DMS 273 treated with DMSO at 0.1 percent for 48 hours (cell line): ENCODE measurements around the gene DEFB128.
"Not testable (repeated sequence)": the region's sequence is repeated elsewhere in the genome, so short reads cannot be mapped to it uniquely, and the experiment has no call there.

Experiments used
- DNase-seq: peaks from one replicate; lab custom pipeline; 2025; lab: John Stamatoyannopoulos, UW

The DEFB128 gene

DNA sequence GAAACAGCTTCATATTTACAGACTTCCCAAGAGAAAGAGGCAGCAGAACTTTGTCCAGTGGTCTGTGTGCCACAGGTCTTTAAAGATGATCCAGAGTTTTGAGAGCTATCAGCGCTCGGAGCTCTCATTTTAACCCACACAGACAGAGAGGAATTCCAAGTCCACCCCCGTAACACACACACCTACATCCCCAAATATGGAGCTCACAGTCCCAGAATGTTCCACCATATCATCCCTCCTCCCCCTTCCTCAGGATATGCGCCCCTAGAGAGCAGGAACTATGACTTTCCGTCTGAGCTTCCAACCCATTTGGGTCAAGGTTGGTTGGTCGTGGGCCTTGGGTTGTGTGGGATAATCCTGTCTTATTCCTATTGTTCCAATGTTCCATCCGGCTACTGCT, at the start of gene DEFB128:
DEFB128 (minus strand) TSS at position 101 of the 400 bp plus-strand sequence; CDS start at position 13, 88 bp downstream.
- DNase-seq, result no peak

DNA sequence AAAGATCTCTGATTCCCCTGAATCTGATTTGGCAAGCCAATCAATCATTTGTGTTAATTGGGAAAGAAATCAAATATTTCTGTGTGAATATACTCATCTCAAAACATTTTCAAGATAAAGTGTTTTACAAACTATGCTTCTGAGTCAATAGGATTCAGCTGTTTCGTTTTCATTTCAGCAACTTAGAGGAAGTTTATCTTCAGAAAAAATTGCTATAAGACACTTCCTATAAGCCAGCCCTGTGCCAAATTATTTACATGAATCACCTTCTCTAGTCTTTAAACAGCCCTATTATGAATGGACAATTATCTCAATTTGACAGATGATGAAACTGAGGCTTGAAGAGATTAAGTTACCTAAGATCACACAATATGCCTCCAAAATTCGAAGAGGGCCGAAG, 48.4 kb upstream of the DEFB128 start:
- DNase-seq, result no peak

GRCh38 chr20:237489-237888, 48.0 kb upstream of the DEFB128 start:
- no peak for DNase-seq

- no peak for DNase-seq
Observed at GRCh38 chr20:235891-236290, 46.4 kb upstream of the DEFB128 start.

GRCh38 chr20:227439-228105, 38.1 kb upstream of the DEFB128 start:
- no peak for DNase-seq

DNA sequence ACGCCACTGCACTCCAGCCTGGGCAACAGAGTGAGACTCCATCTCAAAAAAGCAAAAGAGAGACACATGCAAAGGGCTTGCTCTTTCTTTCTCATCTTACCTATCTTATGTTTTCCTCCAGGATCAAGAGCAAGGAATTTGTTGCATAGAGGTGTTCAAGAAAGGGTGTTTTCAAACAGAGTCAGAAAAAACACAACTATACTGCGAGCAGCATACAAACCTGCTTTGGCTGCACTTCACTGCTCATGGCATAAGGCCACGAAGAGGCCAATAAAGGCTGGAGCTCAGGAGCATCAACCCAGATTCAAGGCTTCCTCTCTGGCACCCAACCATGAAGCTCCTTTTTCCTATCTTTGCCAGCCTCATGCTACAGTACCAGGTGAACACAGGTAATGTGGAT, 37.4 kb upstream of the DEFB128 start, which contains the start of gene DEFB129:
DEFB129 (plus strand) TSS at position 301 of the 400 bp plus-strand sequence; CDS start at position 332, 31 bp downstream.
- no peak for DNase-seq

- DNase-seq, result not testable (repeated sequence)
Observed at GRCh38 chr20:225879-226278, 36.4 kb upstream of the DEFB128 start.

DNA sequence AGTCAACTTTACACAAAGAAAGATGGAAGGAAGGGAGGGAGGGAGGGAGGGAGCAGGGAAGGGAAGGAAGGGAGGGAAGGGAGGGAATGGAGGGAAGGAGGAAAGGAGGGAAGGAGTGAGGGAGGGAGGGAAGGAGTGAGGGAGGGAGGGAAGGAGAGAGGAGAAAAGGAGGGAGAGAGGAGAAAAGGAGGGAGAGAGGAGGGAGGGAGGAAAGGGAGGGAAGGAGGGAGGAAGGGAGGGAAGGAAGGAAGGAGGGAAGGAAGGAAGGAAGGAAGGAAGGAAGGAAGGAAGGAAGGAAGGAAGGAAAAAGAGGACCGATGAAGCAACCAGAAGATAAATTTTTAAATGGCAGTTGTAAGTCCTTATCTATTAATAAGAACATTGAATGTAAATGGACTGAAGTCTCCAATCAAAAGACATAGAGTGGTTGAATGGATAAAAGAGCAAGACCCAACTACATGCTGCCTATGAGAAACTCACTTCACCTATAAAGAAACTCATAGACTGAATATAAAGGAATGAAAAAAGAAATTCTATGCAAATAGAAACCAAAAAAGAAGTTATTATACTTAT, 31.8 kb upstream of the DEFB128 start:
- no peak for DNase-seq

DNA sequence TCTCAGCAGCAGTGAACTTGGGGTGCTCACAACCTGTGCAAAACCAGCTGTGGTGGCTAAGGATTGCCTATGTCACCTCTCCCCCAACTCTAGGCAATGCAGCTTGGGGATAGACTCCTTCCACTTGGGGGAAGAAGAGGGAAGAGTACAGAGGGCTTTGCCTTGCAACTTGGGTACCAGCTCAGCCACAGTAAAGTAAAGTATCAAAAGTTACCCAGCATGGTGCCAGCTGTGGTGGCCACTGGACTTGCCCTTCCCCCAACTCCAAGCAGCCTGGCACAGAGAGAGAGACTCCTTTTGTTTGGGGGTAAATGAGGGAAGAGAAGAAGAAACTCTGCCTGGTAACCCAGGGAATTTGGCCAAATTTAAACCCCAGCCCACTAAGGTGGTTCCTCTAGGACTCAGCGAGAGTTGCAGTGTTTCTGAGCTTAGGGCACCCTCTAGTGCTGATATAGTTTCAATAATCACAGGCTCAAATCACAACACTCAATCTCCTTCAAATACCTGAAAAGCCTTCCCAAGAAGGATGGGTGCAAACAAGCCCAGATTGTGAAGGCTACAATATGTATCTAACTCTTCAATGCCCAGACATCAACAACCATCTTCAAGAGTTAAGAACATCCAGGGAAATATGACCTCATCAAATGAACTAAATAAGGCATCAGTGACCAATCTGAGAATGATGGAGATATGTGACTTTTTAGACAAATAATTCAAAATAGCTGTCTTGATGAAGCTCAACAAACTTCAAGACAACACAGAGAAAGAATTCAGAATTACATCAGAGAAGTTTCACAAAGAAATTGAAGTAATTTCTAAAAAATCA, 30.0 kb upstream of the DEFB128 start:
- DNase-seq, result peak; percentile 40

DNA sequence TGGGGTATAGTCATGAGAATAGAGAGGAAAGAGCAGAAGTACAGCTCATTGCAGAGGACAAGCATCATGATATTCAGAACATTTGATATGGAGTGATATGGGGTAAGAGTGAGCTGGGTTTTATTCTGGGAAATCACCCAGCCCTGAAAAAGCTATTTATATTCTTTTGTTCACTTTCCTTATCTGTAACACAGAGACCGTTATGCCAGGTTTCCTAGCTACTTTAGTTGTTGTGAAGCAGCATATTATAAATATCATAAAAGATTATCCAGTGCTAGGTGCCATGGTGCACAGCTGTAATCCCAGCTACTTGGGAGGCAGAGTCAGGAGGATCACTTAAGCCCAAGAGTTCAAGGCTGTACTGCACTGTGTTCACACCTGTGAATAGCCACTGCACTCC, 27.8 kb upstream of the DEFB128 start:
- DNase-seq, result no peak

DNA sequence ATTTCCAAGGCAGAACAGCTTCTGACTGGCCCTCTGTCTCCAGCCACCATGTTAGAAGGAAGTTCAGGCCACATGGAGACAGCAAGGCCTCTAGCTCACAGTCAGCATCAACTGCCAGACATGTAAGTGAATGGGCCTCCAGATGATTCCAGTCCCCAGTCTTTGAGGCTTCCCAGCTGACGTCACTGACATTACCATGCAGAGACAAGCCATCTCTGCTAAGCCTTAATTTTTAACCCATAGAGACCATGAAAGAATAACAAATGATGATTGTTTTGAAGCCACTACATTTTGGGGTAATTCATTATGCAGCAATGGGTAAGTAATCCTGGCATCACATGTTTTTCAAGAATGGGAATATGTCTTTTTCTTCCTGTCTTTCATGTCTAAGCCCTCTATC, 26.3 kb upstream of the DEFB128 start:
- DNase-seq, result no peak

- no peak for DNase-seq
Observed at GRCh38 chr20:214383-214782, 24.9 kb upstream of the DEFB128 start.

- no peak for DNase-seq
Observed at GRCh38 chr20:210809-211502, 21.4 kb upstream of the DEFB128 start.

DNA sequence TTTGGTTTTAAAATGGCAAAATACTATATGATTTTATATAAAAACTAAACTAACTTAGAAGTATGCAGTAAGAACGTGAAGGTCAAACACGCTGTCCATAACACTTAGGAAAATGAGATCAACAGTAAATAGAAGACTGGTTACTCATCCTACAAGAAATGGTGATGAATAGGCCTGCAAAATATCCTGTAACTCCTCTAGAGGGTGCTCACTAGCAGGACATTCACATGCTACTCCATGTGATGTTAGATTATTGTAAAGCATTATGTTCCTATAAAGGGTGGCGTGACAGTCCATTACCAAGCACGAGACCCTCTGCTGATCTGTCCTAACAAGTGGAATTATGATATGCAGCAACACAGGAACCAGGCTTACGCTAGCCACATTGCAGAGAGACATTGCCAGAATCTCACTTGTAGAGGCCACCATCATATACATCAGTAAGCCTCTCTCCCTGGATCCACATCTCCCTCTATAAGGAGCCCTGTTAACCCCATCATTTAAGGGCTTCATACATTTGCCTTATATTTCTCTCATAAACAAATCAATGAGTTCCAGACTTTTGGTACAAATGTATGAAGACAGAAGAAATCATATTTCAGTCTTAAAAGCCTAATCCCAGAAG, 19.5 kb upstream of the DEFB128 start:
- DNase-seq, result peak; percentile 24

GRCh38 chr20:203630-204029, 14.1 kb upstream of the DEFB128 start:
- not testable (repeated sequence) for DNase-seq

GRCh38 chr20:199996-200395, 10.5 kb upstream of the DEFB128 start:
- no peak for DNase-seq

DNA sequence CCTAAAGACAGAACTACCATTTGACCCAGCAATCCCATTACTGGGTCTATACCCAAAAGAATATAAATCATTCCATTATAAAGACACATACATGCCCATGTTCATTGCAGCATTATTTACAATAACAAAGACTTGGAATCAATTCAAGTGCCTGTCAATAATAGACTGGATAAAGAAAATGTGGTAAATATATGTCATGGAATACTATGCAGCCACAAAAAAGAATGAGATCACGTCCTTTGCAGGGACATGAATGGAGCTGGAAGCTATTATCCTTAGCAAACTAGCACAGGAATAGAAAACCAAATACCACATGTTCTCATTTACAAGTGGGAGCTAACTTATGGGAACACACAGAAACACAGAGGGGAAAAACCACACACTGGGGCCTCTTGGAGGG, 8.7 kb upstream of the DEFB128 start:
- no peak for DNase-seq

DNA sequence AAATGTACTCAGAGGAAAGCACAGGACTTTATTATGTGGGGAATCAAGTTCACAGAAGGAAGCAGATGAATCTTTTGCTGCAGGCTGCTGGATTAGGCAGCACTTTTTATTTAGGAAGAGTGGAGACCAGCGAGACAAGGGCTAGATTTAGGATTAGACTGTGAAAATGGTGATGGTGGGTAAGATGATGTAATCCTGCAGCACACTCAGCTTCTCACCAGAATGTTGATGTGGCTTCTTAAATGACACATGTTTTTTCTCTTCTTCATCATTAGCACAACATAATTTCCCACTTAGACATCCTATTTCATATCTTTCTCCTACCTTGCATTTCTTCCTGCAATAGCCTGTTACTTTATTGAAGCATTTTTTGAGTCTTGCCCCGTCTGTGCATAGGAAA, 1.8 kb downstream of the DEFB128 start:
- no peak for DNase-seq

DNA sequence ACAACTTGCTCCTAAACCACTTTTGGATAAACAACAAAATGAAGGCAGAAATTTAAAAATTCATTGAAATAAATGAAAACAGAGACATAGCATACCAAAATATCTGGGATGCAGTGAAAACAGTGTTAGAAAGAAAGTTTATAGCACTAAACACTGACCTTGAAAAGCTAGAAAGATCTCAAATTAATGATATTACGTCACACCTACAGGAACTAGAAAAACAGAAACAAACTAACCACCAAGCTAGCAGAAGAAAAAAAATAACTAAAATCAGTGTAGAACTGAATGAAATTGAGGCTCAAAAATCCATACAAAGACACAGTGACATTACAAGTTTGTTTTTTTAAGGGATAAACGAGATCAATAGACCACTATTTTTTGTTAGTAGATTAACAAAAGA, 5.2 kb downstream of the DEFB128 start:
- no peak for DNase-seq

- no peak for DNase-seq
Observed at GRCh38 chr20:168876-169275, 20.6 kb downstream of the DEFB128 start.

- no peak for DNase-seq
Observed at GRCh38 chr20:164618-165017, 24.9 kb downstream of the DEFB128 start.

DNA sequence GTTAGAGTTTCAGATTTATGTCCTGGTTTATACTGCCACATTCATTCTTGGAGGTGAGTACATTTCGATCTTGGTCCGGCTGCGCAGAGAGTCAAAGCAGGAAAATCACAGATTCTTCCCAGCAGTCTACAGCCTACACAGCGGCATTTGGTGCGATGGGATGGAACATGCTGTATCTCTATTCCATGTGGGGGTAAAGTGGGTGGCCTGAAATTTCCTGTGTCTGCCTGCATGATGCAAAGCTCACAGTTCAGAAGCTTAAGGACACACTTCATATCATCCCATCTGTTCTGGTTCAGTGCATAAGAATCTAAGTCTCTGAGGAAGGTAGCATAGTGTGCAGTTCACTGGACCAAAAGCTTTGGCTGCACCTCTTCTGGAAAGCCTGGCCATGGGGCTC, 32.4 kb downstream of the DEFB128 start, which contains the start of gene DEFB127:
DEFB127 (plus strand) TSS at position 301 of the 400 bp plus-strand sequence; CDS start at position 392, 91 bp downstream.
- DNase-seq, result no peak
